Measurements from ENCODE around the gene SGCD. TPM values are rescaled to one million over a fixed set of nuclear protein-coding genes. Genes with fewer than 3 reads are reported as not detected.

Gene SGCD
- total RNA-seq, 4 donors from 2014 or later: 3.4 to 86.5 (median 8.1) TPM

DNA sequence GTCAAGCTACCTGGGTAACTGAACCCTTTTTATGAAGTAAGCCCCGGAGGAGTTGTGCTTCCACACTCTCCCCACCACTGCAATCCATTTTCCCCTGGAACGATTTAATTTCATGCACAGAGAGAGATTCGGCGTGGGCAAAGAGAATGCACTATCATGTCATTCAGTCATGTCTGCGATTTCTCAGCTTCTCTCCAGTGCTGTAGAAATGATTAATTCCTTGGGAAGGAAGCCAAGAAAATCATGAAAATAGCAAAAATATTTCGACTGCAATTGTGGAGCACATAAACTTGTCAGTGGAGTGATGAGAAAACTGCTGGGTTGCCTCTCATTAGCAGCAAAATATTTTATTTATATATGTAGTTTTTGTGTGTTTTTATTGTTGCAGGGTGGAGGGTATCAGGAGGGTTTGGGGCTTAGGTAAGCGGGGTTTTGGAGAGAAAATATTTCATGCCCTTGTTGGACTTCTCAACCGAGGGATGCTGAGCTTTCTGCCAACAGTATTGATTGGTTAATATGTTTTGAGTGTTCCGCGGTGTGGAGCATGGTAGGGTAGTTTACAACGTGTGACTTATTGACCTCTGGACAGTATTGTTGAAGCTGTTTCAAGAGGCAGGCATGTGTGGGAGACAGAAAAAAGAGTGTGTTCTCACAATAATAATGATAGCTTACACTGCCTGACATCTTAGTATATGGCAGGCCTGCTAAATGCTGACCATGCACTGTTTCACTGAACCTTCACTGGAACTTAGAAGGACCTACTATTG lies 69.3 kb downstream of the SGCD start:
- no peaks in the 10 kb centered on the region for H3K36me3 ChIP-seq
- no peak overlapping the region for H3K4me3 ChIP-seq
- no peaks in the 10 kb centered on the region for H3K9me3 ChIP-seq
- peaks cover 0 to 10% of the 10 kb centered on the region in 2 donors for H3K4me1 ChIP-seq
- intact Hi-C loops (cut with DNase I; ENCODE audit: low total_unique reads): no loop called here
- no peak for TF ChIP-seq CTCF (IDR thresholded peaks at IDR 0.05)
- no peak for TF ChIP-seq POLR2A (IDR thresholded peaks at IDR 0.05)
- DNase-seq: no peak
- H3K27ac ChIP-seq: peak overlapping the region; percentile 56 to 72
- no peaks in the 10 kb centered on the region for H3K27me3 ChIP-seq

DNA sequence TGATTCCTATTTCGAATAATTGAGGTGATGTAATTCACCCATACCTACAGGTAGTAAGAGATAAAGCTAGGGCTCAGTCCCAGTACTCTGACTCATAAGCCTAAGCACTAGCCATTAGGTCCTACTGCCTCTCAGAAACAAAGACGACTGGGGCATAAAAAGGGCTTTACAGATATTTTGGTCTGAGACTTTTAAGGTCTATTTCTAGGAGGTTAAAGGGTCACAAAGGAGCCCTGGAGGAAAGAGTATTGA lies 69.8 kb downstream of the SGCD start:
- Histone ChIP-seq H3K27ac (peak overlapping the region; percentile 56 to 72), H3K4me1 (peaks cover 0 to 10% of the 10 kb centered on the region in 2 donors)

DNA sequence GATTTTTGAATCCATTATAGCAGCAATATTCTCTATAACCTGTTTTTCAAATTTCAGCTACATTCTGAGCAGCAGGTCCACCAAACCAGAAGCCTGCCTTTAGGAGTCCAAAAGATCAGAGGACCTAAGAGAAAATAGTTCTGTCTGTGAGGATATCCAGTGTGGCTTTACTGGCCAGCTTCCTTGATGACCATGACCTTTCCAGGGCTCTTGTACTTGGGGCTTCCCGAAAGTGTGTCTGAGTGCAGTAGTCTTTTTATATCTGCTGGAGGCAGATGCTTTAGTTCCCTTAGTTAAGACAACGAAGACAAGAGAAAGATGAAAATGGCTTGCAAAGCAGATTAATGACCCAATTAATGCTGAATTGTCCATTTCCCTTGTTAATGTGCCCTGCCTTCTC lies 72.4 kb downstream of the SGCD start:
- Histone ChIP-seq H3K36me3 (no peaks in the 10 kb centered on the region), H3K27me3 (no peaks in the 10 kb centered on the region), H3K4me1 (peaks cover 0 to 10% of the 10 kb centered on the region in 2 donors), H3K27ac (no peak overlapping the region), H3K4me3 (no peak overlapping the region), H3K9me3 (no peaks in the 10 kb centered on the region)
- intact Hi-C loops (cut with DNase I; ENCODE audit: low total_unique reads): no loop called here
- no peak for DNase-seq
- TF ChIP-seq POLR2A (IDR thresholded peaks at IDR 0.05): no peak
- TF ChIP-seq CTCF (IDR thresholded peaks at IDR 0.05): no peak

More for the DNA sequence above, 69.8 kb downstream of the SGCD start:
- no peaks in the 10 kb centered on the region for H3K27me3 ChIP-seq
- intact Hi-C loops (cut with DNase I; ENCODE audit: low total_unique reads): no loop called here
- no peak overlapping the region for H3K4me3 ChIP-seq
- no peaks in the 10 kb centered on the region for H3K36me3 ChIP-seq
- no peak for DNase-seq
- no peaks in the 10 kb centered on the region for H3K9me3 ChIP-seq
- no peak for TF ChIP-seq CTCF (IDR thresholded peaks at IDR 0.05)
- TF ChIP-seq POLR2A (IDR thresholded peaks at IDR 0.05): no peak

DNA sequence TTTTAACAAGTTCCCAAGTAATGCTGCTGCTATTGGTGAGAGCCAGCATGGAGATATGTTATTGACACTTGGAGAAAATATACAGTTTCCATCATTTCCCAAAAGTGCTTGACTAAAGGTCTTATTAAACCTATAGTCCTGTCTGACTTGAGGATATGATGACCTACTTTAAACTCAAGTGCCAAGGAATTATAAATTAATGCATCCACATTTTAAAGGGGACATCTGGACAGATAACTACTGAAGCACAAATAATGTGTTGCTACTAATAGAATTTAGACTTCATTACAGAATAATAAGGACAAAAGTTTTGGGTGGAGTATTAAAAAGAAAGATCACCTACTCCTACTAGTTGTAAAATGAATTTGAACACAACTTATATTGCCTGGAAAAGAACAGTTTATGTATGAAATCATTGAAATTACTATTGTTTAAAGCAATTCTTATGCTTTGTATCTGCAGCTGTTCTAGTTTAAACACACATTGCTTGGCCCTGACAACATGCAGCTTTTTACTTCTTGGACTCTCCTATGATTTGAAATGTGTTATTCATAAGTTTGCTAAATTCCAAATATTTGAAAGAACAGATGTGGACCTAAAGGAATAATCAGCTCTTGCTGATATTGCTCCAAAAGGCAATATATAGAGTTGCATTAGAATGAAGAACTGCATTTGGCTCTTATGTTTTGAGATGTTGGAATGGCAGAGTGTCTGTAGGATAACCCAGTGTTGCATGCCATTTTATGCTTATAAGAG lies 73.4 kb downstream of the SGCD start:
- no peaks in the 10 kb centered on the region for H3K9me3 ChIP-seq
- H3K4me3 ChIP-seq: no peak overlapping the region
- no peaks in the 10 kb centered on the region for H3K36me3 ChIP-seq
- TF ChIP-seq CTCF (IDR thresholded peaks at IDR 0.05) (no peak), POLR2A (IDR thresholded peaks at IDR 0.05) (no peak)
- no peak overlapping the region for H3K27ac ChIP-seq
- intact Hi-C loops (cut with DNase I; ENCODE audit: low total_unique reads): no loop called here
- no peaks in the 10 kb centered on the region for H3K27me3 ChIP-seq
- H3K4me1 ChIP-seq: peaks cover 0 to 10% of the 10 kb centered on the region in 2 donors
- DNase-seq: no peak

DNA sequence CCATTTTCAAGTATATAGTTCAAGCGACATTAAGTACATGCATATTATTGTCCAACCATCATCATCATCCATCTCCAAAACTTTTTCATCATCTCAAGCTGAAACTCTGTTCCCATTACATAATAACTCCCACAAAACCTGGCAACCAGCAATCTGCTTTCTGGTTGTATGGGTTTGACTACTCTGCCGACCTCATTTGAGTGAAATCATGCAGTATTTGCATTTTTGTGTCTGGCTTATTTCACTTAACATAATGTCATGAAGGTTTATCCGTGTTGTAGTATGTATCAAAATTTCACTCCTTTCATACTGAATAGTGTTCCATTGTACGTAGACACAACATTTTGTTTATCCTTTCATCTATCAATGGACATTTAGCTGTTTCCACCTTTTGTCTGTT lies 74.8 kb downstream of the SGCD start:
- DNase-seq: no peak
- Histone ChIP-seq H3K4me3 (no peak overlapping the region), H3K27me3 (no peaks in the 10 kb centered on the region), H3K36me3 (no peaks in the 10 kb centered on the region), H3K4me1 (peaks cover 0 to 5% of the 10 kb centered on the region in 2 donors), H3K9me3 (no peaks in the 10 kb centered on the region), H3K27ac (no peak overlapping the region)
- no peak for TF ChIP-seq CTCF (IDR thresholded peaks at IDR 0.05)
- no peak for TF ChIP-seq POLR2A (IDR thresholded peaks at IDR 0.05)
- intact Hi-C loops (cut with DNase I; ENCODE audit: low total_unique reads): no loop called here

Measured in uterus (tissue), 4 donors.